DOHH2 (cell line): ENCODE measurements around the gene MAGIX.

Source experiments
- CTCF ChIP-seq: fragments of 200-600 bp; sonication (generic); IDR thresholded peaks from one replicate; pipeline ENCODE4 v1.5.1; 2014; ENCODE audit warnings: antibody characterized with exemption, mild to moderate bottlenecking, low read depth, low read length; ENCODE audit not compliant: poor library complexity, severe bottlenecking
- EZH2phosphoT487 ChIP-seq: fragments of 200-600 bp; sonication (generic); IDR thresholded peaks from 2 replicates; pipeline ENCODE4 v1.6.1; 2017; ENCODE audit warnings: borderline replicate concordance, mild to moderate bottlenecking, antibody characterized with exemption, low read length, moderate library complexity, mixed read lengths

DNA sequence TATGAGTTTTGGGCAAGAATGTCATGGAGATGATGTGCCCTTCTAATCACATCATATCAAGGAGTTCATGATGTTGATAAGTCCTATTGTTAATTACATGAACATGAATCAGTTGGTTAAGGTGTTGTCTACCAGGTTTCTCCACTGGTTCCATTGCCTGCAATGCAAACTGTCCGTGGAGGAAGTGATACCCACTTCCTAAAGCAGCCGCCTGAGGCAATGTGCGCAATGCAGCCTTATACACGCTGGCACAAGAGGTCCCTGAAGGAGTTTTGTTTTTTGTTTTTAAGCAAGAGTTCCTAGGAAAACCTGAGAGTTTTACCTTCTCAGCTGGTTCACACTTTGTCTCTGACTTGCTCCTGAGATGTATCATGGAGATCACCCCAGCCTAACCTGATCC lies 33.1 kb upstream of the MAGIX start:
- TF ChIP-seq CTCF (no peak), EZH2phosphoT487 (no peak)
